Right forelimb (tissue), 1 donor: Measurements from ENCODE around the gene FKBP5.

Experiments
- DNase-seq: peaks from one replicate; pipeline ENCODE4 v3.0.0-alpha.2; 2018

FKBP5 gene

DNA sequence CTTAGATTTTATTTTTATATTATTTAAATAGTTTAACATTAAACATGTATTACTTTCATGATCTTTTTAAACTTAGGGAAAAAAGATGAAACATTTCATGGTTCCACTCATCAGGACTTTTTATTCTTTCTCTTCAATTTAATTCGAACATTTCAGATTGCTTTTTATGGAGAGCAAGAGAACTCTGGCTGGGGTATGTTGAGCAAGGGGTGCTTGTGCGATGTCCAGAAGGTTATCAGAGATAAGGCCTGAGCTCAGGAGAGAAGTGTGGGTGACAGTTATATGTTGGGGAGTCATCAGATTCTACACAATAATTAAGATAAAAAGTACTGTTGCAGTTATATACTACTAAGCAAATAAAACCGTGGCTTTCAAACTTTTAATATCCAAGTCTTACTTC lies 37.5 kb downstream of the FKBP5 start:
- DNase-seq = no peak

DNA sequence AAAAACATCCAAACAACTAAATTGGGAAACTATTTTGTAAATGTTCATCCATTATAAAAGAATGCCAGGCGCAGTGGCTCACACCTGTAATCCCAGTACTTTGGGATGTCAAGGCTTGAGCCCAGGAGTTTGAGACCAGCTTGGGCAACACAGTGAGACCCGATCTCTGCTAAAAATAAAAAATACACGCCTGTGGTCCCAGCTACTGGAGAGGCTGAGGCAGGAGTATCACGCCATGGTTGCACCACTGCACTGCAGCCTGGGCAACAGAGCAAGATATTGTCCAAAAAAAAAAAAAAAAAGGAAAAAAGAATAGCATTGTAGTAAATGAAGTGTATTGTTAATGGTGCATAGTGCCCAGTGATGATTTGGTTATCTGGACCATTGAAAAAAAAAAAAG lies 38.7 kb downstream of the FKBP5 start:
- DNase-seq = no peak

DNA sequence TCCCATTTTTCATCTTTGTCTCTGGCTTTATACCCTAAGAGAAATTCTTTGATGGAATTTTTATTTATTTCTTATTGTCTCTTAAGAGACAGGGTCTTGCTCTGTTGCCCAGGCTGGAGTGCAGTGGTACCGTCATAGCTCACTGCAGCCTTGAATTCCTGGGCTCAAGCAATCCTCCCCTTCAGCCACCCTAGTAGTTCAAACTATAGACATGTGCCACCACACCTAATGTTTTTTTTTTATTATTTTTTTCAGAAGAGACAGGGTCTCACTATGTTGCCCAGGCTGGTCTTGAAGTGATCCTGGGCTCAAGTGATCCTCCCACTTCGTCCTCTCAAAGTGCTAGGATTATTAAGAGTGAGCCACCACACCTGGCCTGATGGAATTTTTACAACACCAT lies 40.5 kb downstream of the FKBP5 start:
- DNase-seq = no peak

DNA sequence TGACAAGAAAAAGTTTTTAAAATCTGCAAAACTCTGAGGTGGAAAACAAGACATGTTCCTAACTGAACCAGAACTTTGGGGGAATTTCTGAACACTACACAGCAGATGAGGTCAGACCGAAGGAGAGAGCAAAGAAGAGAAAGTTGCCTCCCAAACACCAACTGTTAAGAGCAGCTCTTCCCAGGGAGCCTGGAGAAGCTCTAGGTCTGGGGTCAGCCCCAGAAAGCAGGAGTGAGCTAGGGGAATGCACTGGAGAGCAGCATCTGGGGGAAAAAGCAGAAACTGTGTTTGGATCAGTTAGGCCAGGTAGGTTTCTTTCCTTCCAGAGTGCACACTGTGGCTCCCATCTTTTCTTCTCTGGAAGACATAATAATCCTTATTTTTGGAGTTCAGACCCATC lies 41.3 kb downstream of the FKBP5 start:
- no peak for DNase-seq

DNA sequence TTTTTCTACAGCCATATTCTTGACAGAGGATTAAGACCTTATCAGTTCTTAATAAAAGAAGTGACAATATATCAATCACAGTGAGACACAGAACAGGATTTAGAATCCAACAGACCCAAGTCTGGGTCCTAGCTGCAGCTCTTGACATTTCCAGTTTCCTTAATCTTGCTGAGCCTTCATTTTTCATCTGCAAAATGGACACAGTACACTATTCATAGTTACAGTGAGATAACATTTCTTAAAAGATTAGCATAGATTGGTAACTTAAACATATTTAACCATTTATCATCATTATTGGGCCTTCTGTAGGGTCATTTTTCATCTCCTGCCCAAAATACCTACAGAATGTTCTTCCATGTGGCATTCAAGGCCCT lies 45.6 kb downstream of the FKBP5 start:
- no peak for DNase-seq

DNA sequence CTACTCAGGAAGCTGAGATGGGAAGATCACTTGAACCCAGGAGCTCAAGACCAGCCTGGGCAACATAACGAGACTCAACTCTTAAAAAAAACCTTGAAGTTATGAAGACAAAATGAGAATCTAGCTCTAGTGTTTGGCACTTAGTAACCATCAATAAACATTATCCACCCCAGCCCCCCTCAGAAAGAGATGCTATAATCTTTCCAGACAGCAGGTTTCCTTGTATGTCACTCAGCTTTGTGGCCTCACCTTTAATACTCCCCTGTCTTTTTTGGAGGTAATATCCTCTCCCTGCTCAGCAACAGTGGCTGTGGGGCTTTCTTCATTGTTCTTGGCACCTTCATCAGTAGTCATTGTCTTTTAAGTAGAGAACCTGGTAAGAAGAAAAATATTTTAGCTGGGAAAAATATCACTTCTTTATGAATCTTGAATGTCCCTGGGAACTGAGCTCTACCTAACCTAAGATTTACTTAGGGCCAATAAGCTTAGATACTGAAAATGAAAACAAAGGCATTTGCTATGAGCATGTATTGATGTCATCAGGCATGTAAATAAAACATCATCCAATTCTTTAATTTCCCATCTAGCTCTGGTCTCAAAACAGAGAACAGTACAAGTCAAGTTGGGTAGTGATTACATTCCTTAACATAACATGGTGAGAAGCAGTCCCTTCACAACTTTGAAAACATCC lies 46.1 kb downstream of the FKBP5 start:
- DNase-seq = no peak

DNA sequence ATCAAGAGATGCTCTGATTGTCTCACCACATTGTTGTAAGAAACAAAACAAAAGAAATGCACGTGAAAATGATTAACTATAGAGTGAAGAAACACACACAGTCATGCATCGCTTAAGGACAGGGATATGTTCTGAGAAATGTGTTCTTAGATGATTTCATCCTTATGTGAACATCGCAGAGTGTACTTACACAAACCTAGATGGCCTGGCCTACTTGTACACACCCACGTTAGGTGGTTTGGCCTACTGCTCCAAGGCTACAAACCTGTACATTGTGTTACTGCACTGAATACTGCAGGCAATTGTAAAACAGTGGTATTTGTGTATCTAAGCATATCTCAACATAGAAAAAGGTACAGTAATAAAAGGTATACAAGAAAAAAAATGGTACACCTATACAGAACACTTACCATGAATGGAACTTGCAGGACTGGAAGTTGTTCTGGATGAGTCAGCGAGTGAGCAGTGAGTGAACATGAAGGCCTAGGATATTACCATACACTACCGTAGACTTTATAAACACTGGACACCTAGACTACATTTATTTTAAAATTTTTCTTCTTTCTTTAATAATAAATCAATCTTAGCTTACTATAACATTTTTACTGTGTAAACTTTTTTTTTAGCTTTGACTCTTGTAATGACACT lies 48.6 kb downstream of the FKBP5 start:
- no peak for DNase-seq

DNA sequence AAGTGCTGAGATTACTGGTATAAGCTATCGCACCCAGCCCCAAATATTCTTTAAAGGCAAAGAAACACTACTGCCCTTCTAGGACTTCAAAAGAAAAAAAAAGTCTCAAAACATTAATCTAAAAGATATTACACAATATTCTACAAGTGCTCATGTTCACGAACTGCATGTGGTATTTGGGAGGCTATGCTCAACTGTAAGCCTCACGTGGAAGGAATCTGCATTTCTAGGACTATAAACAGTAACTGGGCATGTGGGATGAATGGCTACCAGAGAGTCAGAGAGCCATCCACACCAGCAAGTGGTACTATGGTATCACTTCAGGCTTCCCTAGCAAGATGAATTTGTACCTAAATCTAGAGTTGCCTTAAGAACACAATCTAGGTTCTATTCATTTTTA lies 50.0 kb downstream of the FKBP5 start:
- DNase-seq = no peak

DNA sequence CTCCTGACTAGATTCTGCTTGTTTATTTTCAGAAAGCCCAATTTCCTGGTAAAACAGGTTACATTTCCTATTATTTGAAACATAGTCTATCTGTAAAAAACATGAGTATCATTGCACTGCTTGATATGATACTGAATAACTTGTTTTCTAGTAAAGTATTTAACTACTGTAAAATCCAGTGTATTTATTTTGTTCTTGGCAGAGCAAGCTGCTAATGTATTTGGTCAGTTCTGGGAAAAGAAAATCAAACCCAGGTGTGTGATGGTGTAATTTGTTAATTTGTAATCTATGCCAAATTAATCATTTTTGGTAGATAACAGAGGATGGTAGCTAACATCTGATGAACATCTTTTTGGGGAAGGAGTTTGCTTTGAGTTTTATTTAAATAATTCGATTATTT lies 50.8 kb downstream of the FKBP5 start:
- DNase-seq = no peak

DNA sequence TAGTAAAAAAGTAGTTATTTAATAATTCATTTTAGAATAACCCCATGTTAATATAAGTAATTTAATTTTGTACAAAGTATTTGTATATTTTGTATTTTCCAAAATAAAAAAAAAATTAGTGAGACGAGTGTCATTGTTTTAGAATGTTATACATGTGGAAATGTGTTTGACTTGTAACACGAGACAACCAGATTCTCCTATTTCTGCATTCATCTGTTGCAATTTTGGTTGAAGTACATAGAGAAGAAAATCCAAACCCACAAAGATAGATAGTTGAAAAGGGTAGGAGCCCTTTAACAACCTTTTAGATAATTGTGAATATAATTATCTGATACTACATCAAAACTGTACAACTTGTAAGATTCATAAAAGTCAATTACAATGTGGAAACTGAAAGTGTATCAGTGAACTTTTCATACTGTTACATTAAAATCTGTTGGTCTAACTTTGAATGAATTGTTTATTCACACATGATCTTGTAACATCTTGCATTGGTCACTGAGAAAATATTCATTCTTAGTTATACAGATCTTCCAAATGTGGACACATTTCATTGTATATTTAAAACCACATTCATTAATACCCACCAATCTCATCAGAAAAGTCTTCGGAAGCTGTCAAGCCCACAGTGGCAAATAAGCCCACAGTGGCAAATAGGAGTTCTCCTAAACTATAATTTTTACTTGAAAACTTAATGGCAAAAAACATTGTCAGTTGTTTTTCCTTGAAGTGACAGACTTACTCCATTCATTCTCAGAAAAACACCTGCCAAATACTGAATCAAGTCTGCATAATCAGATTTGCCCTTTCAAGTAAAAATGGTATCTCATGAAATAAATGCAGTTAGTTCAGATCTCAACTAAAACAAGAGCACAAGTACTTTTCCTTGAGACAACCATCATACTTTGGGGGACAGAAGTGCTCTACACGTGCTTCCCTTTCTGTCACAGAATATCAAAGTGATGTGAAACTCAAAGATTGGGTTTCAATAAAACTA lies 52.8 kb downstream of the FKBP5 start:
- no peak for DNase-seq

DNA sequence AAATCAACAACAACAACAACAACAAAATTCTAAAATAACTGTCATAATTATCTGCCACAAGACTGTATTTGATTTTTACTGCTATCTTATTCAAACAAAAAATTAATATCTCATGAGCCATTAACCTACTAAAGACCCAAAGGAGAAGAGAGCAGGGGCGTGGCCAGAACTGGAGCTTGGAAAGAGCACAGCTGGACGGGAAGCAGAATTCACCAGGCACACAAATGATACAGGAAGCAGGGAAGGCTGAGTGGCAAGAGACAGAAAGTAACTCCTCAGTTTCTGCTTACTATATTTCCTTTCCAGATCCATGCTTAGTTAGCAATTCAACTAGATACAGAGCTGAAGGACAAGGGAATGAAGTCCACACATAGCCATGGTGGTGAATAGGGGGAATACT lies 54.4 kb downstream of the FKBP5 start:
- no peak for DNase-seq

DNA sequence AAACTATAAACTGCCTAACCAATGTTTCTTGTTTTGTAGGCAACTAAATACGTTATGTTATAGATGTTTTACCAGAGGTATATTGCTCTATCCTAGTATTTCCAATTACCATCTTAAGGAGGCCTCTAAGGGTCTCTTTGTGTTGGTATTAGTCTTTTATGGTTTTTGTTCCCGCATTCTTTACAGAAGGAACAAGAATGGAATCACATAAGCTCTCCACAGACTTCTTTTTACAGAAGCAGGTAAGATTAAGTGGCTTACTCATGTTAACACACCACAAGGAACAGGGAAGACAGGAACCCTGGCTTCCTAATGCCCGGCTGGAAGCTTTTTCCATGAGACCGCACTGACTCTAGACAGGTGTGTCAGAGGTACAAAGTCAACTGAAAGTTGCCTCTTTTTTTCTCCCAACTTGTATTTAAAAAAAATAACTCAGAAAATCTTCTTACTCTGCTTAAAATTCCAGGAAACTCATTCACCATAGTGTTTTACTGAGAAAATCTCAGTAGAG lies 55.1 kb downstream of the FKBP5 start:
- DNase-seq = no peak

DNA sequence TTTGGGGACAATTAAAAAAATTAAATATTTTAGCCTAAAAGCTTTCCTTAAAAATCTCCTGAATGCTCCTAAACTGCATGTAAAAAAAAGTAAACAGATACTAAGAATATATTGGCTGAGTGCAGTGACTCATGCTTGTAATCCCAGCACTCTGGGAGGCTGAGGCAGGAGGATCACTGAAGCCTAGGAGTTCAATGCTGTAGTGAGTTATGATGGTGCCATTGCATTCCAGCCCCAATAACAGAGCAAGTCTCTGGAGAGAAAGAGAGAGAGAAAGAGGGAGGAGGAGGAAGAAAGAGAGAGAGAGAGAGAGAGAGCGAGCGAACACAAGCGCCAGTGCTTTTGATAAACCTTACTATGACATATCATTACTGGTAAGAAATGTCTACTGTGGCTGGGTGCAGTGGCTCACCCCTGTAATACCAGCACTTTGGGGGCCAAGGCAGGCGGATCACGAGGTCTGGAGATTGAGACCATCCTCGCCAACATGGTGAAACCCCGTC lies 58.8 kb downstream of the FKBP5 start:
- no peak for DNase-seq

DNA sequence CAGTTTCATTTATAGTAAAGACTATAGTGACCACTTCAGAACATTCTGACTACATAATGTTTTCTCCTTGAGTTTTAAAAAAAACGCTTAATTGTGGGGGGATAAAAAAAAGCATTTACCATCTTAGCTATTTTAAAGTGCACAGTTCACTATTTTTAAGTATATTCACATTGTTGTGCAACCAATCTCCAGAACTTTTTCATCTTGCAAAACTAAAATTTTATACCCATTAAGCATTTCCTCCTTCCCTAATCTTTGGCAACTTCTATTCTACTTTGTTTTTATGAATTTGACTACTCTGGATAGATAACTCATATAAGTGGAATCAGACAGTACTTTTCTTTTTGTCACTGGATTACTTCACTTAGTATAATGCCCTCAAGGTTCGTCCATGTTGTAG lies 62.3 kb downstream of the FKBP5 start:
- no peak for DNase-seq

DNA sequence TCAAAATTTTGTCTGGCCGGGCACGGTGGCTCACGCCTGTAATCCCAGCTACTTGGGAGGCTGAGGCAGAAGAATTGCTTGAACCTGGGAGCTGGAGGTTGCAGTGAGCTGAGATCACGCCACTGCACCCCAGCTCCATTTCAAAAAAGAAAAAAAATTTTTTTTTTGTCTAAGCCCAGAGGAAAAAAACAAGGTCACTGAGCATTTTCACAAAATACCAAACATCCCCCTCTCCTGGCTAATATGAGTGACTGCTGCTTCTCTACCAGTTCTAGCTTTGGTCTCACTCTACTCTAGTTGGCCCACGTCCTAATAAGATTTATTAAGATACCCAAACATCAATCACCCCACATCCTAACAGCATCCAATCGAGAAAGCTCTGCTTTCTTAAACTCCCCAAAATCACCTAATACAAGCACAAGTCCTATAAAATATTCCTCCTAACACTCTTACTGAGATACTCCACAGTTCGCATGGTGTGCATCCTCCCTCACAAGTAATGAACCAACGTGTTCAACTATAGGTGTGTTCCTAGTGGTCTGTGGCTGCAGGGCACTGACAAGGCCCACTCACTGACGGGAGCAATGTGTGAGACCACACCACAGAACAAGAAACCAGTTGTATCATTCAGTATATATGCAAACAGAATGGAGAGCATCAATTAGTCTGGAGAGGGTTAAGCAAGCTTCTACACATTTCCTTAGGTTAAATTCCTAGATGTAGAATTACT lies 64.2 kb downstream of the FKBP5 start:
- DNase-seq = no peak

DNA sequence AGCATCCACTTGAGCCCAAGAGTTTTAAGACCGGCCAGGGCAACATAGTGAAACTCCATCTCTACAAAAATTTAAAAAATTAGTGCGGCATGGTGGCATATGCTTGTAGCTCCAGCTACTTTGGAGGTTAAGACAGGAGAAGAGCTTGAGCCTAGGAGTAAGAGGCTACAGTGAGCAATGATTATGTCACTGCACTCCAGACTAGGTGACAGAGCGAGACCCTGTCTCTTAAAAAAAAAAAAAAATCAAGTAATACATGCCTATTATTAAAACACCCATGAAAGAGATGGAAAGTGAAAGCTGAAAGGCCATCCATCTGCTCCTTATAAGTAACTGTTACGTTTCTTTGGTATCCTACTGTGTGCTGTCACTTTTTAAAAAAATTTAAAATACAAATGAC lies 66.4 kb downstream of the FKBP5 start:
- no peak for DNase-seq

DNA sequence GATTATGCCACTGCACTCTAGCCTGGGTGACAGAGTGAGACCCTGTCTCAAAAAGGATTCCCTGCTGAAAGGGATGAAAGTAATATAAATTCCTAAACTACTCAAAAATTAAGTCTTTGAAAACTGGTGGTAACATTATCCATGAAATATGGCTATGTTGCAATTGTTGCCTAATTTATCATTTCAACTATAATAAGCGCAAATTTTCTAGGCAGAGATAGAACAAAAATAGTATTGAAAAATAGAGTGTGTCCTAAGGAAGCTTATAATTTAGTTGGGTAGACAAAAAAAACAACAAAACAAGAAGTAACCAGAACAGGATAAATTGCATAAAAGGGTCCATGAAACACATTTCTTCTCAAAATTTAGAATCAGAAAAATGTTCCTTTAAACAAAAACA lies 68.0 kb downstream of the FKBP5 start:
- DNase-seq = no peak

DNA sequence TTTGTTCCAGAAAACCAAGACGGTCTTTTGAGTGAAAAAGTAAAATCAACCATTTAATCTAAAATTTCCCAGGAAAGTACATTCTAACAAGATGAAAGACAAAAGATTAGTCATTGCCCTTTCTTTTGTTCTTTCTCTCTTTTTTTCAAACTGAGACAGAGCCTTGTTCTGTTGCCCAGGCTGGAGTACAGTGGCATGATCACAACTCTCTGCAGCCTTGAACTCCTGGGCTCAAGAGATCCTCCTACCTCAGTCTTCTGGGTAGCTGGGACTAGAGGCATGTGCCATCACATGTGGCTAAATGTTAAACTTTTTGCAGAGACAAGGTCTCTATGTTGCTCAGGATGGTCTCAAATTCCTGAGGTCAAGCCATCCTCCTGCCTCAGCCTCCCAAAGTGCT lies 75.0 kb downstream of the FKBP5 start:
- DNase-seq = no peak

DNA sequence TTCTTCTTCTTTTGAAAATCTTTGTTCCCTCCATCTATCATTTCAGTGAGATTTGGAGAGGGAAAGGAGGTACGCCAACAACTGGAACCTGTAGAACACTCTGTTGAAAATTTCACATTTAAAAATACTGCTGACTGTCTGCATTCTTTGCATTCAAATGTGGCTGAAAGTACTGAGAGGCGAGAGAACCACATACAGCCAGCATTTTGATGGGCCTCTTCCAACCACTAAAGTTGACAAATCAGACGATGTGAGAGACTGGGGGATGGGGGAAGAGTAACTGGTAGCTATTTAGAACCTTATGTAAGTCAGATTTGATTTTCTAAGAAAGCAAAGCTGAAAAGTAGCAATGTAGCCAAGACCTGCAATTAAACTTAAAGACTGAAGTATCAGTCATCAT lies 77.5 kb downstream of the FKBP5 start:
- no peak for DNase-seq

DNA sequence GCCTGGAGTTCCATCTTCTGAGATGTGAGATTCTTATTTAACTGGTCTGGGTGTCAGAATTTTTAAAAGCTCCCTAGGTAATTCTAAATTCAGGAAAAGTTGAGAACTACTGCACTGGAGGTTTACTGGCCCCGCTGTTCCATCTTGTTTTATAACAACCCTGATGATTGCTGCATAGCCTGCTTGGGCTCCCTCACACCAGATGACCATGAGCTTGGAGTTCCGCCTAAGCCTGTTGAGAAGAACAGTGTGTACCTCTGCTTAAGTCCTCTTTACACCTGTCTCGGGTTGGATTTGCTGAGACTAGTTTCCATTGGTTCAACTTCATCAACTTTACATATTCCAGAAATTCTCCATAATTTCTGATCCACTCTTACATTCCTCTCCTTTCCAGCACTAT lies 77.9 kb downstream of the FKBP5 start:
- DNase-seq = no peak

DNA sequence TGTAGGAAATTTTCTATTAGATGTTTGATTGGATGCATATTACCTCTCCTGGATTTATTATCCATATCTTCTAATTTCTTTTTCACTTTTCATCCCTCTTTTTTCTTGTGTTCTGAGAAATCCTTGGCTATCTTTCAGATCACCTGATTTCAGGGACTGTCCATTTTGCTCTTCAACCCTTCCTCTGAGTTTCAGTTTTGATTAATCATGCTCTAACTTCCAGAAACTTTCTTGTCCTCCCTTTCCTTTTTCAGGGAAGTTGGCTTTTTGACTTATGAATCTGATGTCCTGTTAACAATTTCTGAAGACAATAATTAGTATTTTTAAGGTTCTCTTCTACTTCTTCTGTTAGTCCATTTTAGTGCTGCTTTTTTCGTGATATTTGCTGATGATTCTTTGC lies 79.1 kb downstream of the FKBP5 start:
- DNase-seq = no peak

DNA sequence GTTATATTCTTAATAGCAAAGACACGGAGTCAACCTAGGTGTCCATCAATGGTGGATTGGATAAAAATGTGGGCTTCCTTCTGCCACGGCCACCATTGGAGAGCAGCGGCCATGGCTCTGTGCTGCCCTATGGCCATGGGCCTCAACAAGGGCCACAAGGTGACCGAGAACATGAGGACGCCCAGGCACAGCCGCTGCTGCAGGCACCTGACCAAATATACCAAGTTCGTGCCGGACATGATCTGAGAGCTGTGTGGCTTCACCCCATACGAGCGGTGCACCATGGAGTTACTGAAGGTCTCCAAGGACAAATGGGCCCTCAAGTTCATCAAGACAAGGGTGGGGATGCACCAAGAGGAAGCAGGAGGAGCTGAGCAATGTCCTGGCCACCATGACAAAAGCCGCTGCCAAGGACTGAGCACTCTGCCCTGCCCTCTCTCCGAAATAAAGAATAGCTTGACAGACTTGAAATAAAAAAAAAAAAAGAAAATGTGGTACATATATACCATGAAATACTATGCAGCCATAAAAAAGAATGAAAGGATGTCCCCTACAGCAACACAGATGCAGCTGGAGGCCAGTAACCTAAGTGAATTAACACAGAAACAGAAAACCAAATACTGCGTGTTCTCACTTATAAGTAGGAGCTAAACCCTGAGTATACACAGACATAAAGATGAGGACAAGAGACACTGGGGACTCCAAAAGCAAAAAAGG lies 81.0 kb downstream of the FKBP5 start:
- no peak for DNase-seq
